Suprapubic skin (tissue), 3 donors: Measurements from ENCODE around the gene EYA2.

Experiments used
- CTCF ChIP-seq, 2 donors: fragments of 200-600 bp in 1 of 2; fragments of 450-650 bp in 1 of 2; sonication (generic) in 1 of 2; IDR thresholded peaks; one replicate each; pipeline ENCODE4 v1.5.1; 2016 to 2019; ENCODE audit warnings: antibody characterized with exemption in 2 of 2, mild to moderate bottlenecking in 1 of 2, moderate library complexity in 1 of 2
- POLR2A ChIP-seq, 2 donors: fragments of 450-650 bp; IDR thresholded peaks; one replicate each; pipeline ENCODE4 v1.6.1; 2017; ENCODE audit warnings: antibody characterized with exemption in 2 of 2, mild to moderate bottlenecking in 2 of 2, moderate library complexity in 2 of 2

- no peak for TF ChIP-seq CTCF (IDR thresholded peaks at IDR 0.05)
- no peak for TF ChIP-seq POLR2A (IDR thresholded peaks at IDR 0.05)
Observed at GRCh38 chr20:47120346-47120936, 225.8 kb downstream of the EYA2 start.
